Prostate gland (tissue), 2 donors: Measurements from ENCODE around the gene VWF.

ENCODE experiments used
- POLR2AphosphoS5 ChIP-seq: sonication (generic); formaldehyde crosslinking; IDR thresholded peaks from one replicate; pipeline ENCODE4 v1.6.1; 2017; ENCODE audit warnings: antibody characterized with exemption
- TF ChIP-seq, protein P1 (sequence below), 4 experiments: fragments of 200-600 bp in 2 of 4; fragments of 450-650 bp in 2 of 4; sonication (generic) in 2 of 4; IDR thresholded peaks; 1 replicate in 3 of 4; 2 replicates in 1 of 4; pipeline ENCODE4 v1.5.1; 2016 to 2019; ENCODE audit warnings: antibody characterized with exemption in 4 of 4, mild to moderate bottlenecking in 2 of 4, moderate library complexity in 2 of 4

- TF ChIP-seq, protein P1, sequence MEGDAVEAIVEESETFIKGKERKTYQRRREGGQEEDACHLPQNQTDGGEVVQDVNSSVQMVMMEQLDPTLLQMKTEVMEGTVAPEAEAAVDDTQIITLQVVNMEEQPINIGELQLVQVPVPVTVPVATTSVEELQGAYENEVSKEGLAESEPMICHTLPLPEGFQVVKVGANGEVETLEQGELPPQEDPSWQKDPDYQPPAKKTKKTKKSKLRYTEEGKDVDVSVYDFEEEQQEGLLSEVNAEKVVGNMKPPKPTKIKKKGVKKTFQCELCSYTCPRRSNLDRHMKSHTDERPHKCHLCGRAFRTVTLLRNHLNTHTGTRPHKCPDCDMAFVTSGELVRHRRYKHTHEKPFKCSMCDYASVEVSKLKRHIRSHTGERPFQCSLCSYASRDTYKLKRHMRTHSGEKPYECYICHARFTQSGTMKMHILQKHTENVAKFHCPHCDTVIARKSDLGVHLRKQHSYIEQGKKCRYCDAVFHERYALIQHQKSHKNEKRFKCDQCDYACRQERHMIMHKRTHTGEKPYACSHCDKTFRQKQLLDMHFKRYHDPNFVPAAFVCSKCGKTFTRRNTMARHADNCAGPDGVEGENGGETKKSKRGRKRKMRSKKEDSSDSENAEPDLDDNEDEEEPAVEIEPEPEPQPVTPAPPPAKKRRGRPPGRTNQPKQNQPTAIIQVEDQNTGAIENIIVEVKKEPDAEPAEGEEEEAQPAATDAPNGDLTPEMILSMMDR (IDR thresholded peaks at IDR 0.05), result no peak
- TF ChIP-seq POLR2AphosphoS5, result no peak
Measured at GRCh38 chr12:6095269-6095668, 29.2 kb downstream of the VWF start.
